ENCODE data around the gene CDH13. TPM values are rescaled to one million over a fixed set of nuclear protein-coding genes. Genes with fewer than 3 reads are reported as not detected.

Gene CDH13
- total and polyA plus RNA-seq, 7 donors: 6.1 to 30.7 (median 22.8) TPM

DNA sequence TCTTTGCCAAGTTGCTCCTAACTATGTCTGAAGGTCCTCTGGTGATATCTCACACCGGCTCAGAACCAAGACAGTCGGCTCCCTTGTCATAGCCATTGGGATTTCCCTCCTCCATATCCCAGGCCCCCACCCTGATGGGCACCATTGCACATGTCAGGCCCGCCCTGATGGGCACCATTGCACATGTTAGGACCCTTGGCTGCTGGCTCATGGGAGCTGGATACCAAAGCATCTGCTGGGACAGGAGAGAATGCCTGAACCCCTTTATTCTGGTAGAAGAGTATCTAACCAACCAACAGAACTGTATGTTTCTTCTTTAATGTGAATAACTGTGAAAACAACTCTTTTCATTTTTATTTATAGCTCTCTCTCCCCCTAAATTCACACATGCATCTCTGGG lies 726.5 kb downstream of the CDH13 start:
- WGBS, 3 donors: 83 to 93% (median 90%) methylated on average over 3 of the region's 3 CpGs
- DNase-seq (no peak), ATAC-seq (no peak)
- intact Hi-C loops (cut with DNase I): loop anchor here in 1 of 2 donors (10.0 kb wide), 1 partner anchor 728 kb away; the partner anchor contains the start of gene CDH13
- H3K9me3 ChIP-seq: no peaks in the 10 kb centered on the region
- TF ChIP-seq, protein P1, sequence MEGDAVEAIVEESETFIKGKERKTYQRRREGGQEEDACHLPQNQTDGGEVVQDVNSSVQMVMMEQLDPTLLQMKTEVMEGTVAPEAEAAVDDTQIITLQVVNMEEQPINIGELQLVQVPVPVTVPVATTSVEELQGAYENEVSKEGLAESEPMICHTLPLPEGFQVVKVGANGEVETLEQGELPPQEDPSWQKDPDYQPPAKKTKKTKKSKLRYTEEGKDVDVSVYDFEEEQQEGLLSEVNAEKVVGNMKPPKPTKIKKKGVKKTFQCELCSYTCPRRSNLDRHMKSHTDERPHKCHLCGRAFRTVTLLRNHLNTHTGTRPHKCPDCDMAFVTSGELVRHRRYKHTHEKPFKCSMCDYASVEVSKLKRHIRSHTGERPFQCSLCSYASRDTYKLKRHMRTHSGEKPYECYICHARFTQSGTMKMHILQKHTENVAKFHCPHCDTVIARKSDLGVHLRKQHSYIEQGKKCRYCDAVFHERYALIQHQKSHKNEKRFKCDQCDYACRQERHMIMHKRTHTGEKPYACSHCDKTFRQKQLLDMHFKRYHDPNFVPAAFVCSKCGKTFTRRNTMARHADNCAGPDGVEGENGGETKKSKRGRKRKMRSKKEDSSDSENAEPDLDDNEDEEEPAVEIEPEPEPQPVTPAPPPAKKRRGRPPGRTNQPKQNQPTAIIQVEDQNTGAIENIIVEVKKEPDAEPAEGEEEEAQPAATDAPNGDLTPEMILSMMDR (IDR thresholded peaks at IDR 0.05): no peak
- no peak overlapping the region for H3K4me3 ChIP-seq
- H3K36me3 ChIP-seq (ENCODE audit: insufficient read depth in 1 of 2, low read depth in 1 of 2): no peaks in the 10 kb centered on the region
- H3K27me3 ChIP-seq (ENCODE audit: insufficient read depth in 3 of 3, low read length in 2 of 3): no peaks in the 10 kb centered on the region
- peaks cover 27% of the 10 kb centered on the region for H3K4me1 ChIP-seq
- peak overlapping the region; percentile 58 for H3K27ac ChIP-seq

DNA sequence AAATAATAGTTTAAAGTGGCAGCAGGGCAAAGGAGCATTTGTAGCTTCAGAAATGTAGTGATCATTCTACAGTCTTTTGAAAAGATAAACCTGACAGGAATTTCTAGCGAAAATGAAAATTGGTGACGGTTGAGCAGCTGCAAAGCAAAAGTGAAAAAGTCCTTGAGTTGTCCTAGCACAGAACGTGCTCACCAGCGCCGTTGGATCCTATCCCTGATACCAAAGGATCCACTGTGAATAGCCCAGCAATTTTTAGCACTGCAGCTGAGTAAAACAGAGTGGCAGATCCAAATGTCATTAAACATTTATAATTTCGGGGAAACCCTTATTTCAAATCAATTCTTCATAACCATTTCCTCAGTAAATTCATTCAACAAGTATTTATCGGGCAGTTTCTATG lies 727.2 kb downstream of the CDH13 start:
- TF ChIP-seq, protein P1 (IDR thresholded peaks at IDR 0.05): no peak

DNA sequence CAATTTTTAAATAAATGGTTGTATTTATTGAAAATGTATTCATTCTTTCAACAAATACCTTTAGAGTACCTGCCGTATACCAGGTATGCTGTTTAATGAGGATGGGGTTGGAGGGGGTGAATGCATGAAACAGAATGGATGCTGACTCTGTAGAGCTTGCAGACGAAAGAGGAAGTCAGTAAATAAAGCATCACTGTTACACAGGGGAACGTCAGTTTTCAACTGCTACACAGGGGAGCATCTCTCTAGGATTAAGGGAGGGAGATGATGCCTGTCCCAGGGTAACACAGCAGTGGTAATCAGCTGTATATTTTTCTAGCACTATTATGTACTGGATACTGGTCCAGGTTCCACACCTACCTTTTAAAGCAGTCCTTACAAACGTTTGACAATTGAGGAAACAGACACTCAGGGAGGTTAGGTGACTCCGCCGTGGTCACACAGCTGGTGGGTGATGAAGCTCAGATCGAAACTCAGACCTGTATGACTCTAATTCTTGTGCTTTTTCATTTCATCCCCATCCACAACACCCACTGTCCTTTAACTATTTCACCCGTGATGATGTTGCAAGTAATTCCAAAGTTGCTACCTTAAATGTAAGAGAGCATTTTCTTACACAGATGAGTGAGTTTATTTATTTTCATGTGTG lies 728.9 kb downstream of the CDH13 start:
- WGBS, 3 donors: 70 to 78% (median 71%) methylated on average over 8 of the region's 8 CpGs
- Histone ChIP-seq H3K4me3 (no peak overlapping the region), H3K27ac (no peak overlapping the region), H3K9me3 (no peaks in the 10 kb centered on the region), H3K27me3 (ENCODE audit: insufficient read depth in 3 of 3, low read length in 2 of 3) (no peaks in the 10 kb centered on the region), H3K4me1 (peaks cover 20% of the 10 kb centered on the region), H3K36me3 (ENCODE audit: insufficient read depth in 1 of 2, low read depth in 1 of 2) (no peaks in the 10 kb centered on the region)
- TF ChIP-seq, protein P1 (IDR thresholded peaks at IDR 0.05): no peak
- DNase-seq (no peak), ATAC-seq (no peak)
- intact Hi-C loops (cut with DNase I): loop anchor here in 1 of 2 donors (10.0 kb wide), 1 partner anchor 731 kb away; the partner anchor contains the start of gene CDH13

More for the DNA sequence above, 727.2 kb downstream of the CDH13 start:
- WGBS, 3 donors: 24 to 46% (median 34%) methylated on average over 7 of the region's 7 CpGs
- DNase-seq (peak in 1 of 2 donors; percentile 50), ATAC-seq (peak; percentile 55 to 80 (median 70))
- H3K27me3 ChIP-seq (ENCODE audit: insufficient read depth in 3 of 3, low read length in 2 of 3): no peaks in the 10 kb centered on the region
- no peaks in the 10 kb centered on the region for H3K36me3 ChIP-seq (ENCODE audit: insufficient read depth in 1 of 2, low read depth in 1 of 2)
- H3K27ac ChIP-seq: peak overlapping the region; percentile 58
- intact Hi-C loops (cut with DNase I): loop anchor here in 1 of 2 donors (10.0 kb wide), 1 partner anchor 729 kb away; the partner anchor contains the start of gene CDH13
- H3K4me1 ChIP-seq: peaks cover 27% of the 10 kb centered on the region
- H3K9me3 ChIP-seq: no peaks in the 10 kb centered on the region
- peak overlapping the region; percentile 21 for H3K4me3 ChIP-seq

DNA sequence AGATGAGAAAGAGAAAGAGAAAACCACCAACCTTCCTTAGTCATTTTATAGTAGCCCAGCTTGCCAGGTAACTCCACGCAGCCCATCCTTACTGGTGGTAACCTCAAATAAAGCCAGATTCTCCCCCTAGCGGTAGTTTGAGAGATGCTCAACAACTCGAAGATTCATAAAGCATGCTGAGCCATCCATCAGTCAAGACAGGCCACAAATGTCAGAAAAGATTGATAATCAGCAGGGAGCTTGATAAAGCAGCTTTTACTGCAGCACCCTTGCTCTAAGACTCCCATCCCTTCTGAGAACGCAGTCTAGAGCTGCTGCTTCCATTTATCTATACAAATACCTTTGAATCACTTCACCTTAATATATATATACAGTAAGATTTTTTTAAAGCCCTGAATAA lies 729.5 kb downstream of the CDH13 start:
- ATAC-seq (peak; percentile 56 to 85 (median 71)), DNase-seq (no peak)
- Histone ChIP-seq H3K4me3 (no peak overlapping the region), H3K36me3 (ENCODE audit: insufficient read depth in 1 of 2, low read depth in 1 of 2) (no peaks in the 10 kb centered on the region), H3K27me3 (ENCODE audit: insufficient read depth in 3 of 3, low read length in 2 of 3) (no peaks in the 10 kb centered on the region), H3K4me1 (peaks cover 14% of the 10 kb centered on the region), H3K27ac (no peak overlapping the region), H3K9me3 (no peaks in the 10 kb centered on the region)
- intact Hi-C loops (cut with DNase I): loop anchor here in 1 of 2 donors (10.0 kb wide), 1 partner anchor 731 kb away; the partner anchor contains the start of gene CDH13
- WGBS, 3 donors: 9 to 18% (median 10%) methylated on average over 4 of the region's 4 CpGs
- TF ChIP-seq, protein P1 (IDR thresholded peaks at IDR 0.05): peak; percentile 59

Measured in psoas muscle (tissue), 8 donors.